H1 (cell line): ENCODE measurements around the gene DYNC1I1. TPM values are rescaled to one million over a fixed set of nuclear protein-coding genes. Genes with fewer than 3 reads are reported as not detected.

ENCODE experiments used
- CTCF ChIA-PET: fragments of 300-600 bp; sonication (Branson Sonifier 250); formaldehyde crosslinking; loops from one replicate; lab custom pipeline; 2021; ENCODE audit not compliant: partially characterized antibody; lab: Charles Lee
- POLR2A ChIA-PET: fragments of 300-600 bp; sonication (Branson Sonifier 250); formaldehyde crosslinking; loops from one replicate; lab custom pipeline; 2021; ENCODE audit warnings: inconsistent platforms; ENCODE audit not compliant: partially characterized antibody; lab: Charles Lee
- DNase-seq, 2 experiments: peaks; one replicate each; pipeline versions ENCODE4 v3.0.0 to v3.0.0-alpha.2; 2010 to 2022; ENCODE audit warnings: low spot score in 2 of 2, low read depth in 1 of 2, mixed read lengths in 1 of 2
- FAIRE-seq: peaks from 2 replicates; lab custom pipeline; 2011; peaks lifted over from hg19 to GRCh38; lab: Jason Lieb, UNC
- H2AFZ ChIP-seq: 2 replicates; pipeline ENCODE4 v1.8.1; 2012; ENCODE audit warnings: low read length, inconsistent platforms
- H2AK5ac ChIP-seq: 2 replicates; pipeline ENCODE4 v1.6.1; 2013; ENCODE audit warnings: low read depth, low read length
- H2BK120ac ChIP-seq: replicated peaks from 2 replicates; pipeline ENCODE3; 2013; ENCODE audit warnings: low read depth, low read length, inconsistent platforms
- H2BK12ac ChIP-seq: 2 replicates; pipeline ENCODE4 v1.6.1; 2013; ENCODE audit warnings: low read depth, low read length
- H2BK15ac ChIP-seq: 2 replicates; pipeline ENCODE4 v1.6.1; 2013; ENCODE audit warnings: low read length
- H2BK20ac ChIP-seq: 2 replicates; pipeline ENCODE4 v1.6.1; 2013; ENCODE audit warnings: low read length
- H2BK5ac ChIP-seq: 2 replicates; pipeline ENCODE4 v1.6.1; 2013; ENCODE audit warnings: low read depth, low read length
- H3K14ac ChIP-seq: 2 replicates; pipeline ENCODE4 v1.6.1; 2013; ENCODE audit warnings: inconsistent platforms; ENCODE audit not compliant: insufficient read length
- H3K18ac ChIP-seq: 2 replicates; pipeline ENCODE4 v1.6.1; 2013; ENCODE audit warnings: low read length; ENCODE audit errors: extremely low read depth
- H3K23ac ChIP-seq: 2 replicates; pipeline ENCODE4 v1.6.1; 2013; ENCODE audit warnings: inconsistent platforms; ENCODE audit not compliant: insufficient read length
- H3K23me2 ChIP-seq: 2 replicates; pipeline ENCODE4 v1.6.1; 2013; ENCODE audit warnings: low read depth, low read length
- H3K27ac ChIP-seq: 2 replicates; pipeline ENCODE4 v1.6.1; 2011; ENCODE audit warnings: low read depth, low read length, inconsistent platforms
- H3K27me3 ChIP-seq, 4 experiments: replicated peaks in 1 of 4; 1 replicate in 1 of 4; 2 replicates in 3 of 4; pipeline versions ENCODE4 v1.6.1 to v1.8.1; 2011 to 2013; ENCODE audit warnings: low read length in 3 of 4, mild to moderate bottlenecking in 3 of 4, inconsistent platforms in 2 of 4, mixed read lengths in 2 of 4, moderate library complexity in 1 of 4; ENCODE audit not compliant: control insufficient read depth in 3 of 4, insufficient read depth in 3 of 4; ENCODE audit errors: extremely low read depth in 1 of 4
- H3K36me3 ChIP-seq, 4 experiments: 2 replicates each; pipeline versions ENCODE4 v1.6.1 to v1.8.1; 2011 to 2013; ENCODE audit warnings: mild to moderate bottlenecking in 4 of 4, low read length in 3 of 4, moderate library complexity in 2 of 4, control low read depth in 1 of 4, inconsistent platforms in 1 of 4; ENCODE audit not compliant: insufficient read depth in 4 of 4, control insufficient read depth in 2 of 4
- H3K4ac ChIP-seq: replicated peaks from 2 replicates; pipeline ENCODE3; 2013; ENCODE audit warnings: low read length, low read depth, mixed read lengths, inconsistent platforms; ENCODE audit not compliant: insufficient read length
- H3K4me1 ChIP-seq, 4 experiments: replicated peaks in 1 of 4; 1 replicate in 1 of 4; 2 replicates in 3 of 4; pipeline versions ENCODE4 v1.6.1 to v1.8.1; 2011 to 2013; ENCODE audit warnings: low read length in 3 of 4, inconsistent platforms in 2 of 4, mixed read lengths in 1 of 4; ENCODE audit not compliant: insufficient read depth in 4 of 4, control insufficient read depth in 3 of 4
- H3K4me2 ChIP-seq, 2 experiments: 2 replicates each; pipeline versions ENCODE4 v1.6.1 to v1.8.1; 2011 to 2013; ENCODE audit warnings: low read depth in 2 of 2, low read length in 2 of 2, control low read depth in 1 of 2, inconsistent platforms in 1 of 2, mild to moderate bottlenecking in 1 of 2; ENCODE audit not compliant: insufficient read depth in 1 of 2
- H3K4me3 ChIP-seq, 4 experiments: fragments of 200-600, 300-600 bp in 1 of 4; sonication (generic), shearing (Covaris generic), sonication (Bioruptor Twin) in 1 of 4; 2 replicates each; pipeline versions ENCODE4 v1.5.1 to v1.8.1; 2011 to 2016; ENCODE audit warnings: low read length in 4 of 4, low read depth in 3 of 4, control low read depth in 2 of 4, inconsistent platforms in 2 of 4, mild to moderate bottlenecking in 2 of 4, mixed read lengths in 1 of 4, moderate library complexity in 1 of 4; ENCODE audit not compliant: insufficient read depth in 2 of 4; ENCODE audit errors: extremely low read depth in 1 of 4
- H3K56ac ChIP-seq: replicated peaks from 2 replicates; pipeline ENCODE3; 2013; ENCODE audit warnings: low read depth, mild to moderate bottlenecking, mixed read lengths, low read length, inconsistent platforms; ENCODE audit not compliant: insufficient read length
- H3K79me1 ChIP-seq: 2 replicates; pipeline ENCODE4 v1.6.1; 2013; ENCODE audit warnings: low read depth, low read length, control low read depth
- H3K79me2 ChIP-seq, 2 experiments: 2 replicates each; pipeline versions ENCODE4 v1.6.1 to v1.8.1; 2012 to 2013; ENCODE audit warnings: low read length in 2 of 2, mild to moderate bottlenecking in 2 of 2, inconsistent platforms in 1 of 2; ENCODE audit not compliant: insufficient read depth in 2 of 2, control insufficient read depth in 1 of 2
- H3K9ac ChIP-seq, 4 experiments: replicated peaks in 1 of 4; 1 replicate in 1 of 4; 2 replicates in 3 of 4; pipeline versions ENCODE4 v1.6.1 to v1.8.1; 2011 to 2013; ENCODE audit warnings: low read depth in 3 of 4, low read length in 3 of 4, control low read depth in 2 of 4, mild to moderate bottlenecking in 2 of 4, moderate library complexity in 2 of 4, inconsistent platforms in 1 of 4; ENCODE audit errors: extremely low read depth in 1 of 4
- H3K9me3 ChIP-seq, 2 experiments: 2 replicates each; pipeline versions ENCODE4 v1.6.1 to v1.8.1; 2012 to 2013; ENCODE audit warnings: mild to moderate bottlenecking in 2 of 2, moderate library complexity in 2 of 2, control low read depth in 1 of 2, inconsistent platforms in 1 of 2, low read depth in 1 of 2, low read length in 1 of 2, mixed read lengths in 1 of 2; ENCODE audit not compliant: insufficient read depth in 2 of 2
- H4K20me1 ChIP-seq, 2 experiments: replicated peaks in 1 of 2; 2 replicates each; pipeline versions ENCODE3 to v1.8.1; 2011 to 2013; ENCODE audit warnings: inconsistent platforms in 2 of 2, low read length in 2 of 2, mild to moderate bottlenecking in 1 of 2; ENCODE audit not compliant: insufficient read depth in 2 of 2, control insufficient read depth in 1 of 2
- H4K5ac ChIP-seq: 2 replicates; pipeline ENCODE4 v1.6.1; 2013; ENCODE audit warnings: low read length, low read depth, mixed read lengths, inconsistent platforms; ENCODE audit not compliant: insufficient read length
- H4K8ac ChIP-seq: 2 replicates; pipeline ENCODE4 v1.8.0; 2013; ENCODE audit warnings: mild to moderate bottlenecking, moderate library complexity, low read length, inconsistent platforms; ENCODE audit not compliant: insufficient read depth; ENCODE audit errors: extremely low read depth
- H4K91ac ChIP-seq: replicated peaks from 2 replicates; pipeline ENCODE3; 2013; ENCODE audit warnings: low read length, mixed read lengths, inconsistent platforms; ENCODE audit not compliant: insufficient read length
- BCL11A ChIP-seq, 2 experiments: IDR thresholded peaks; one replicate each; pipeline ENCODE4 v1.6.1; 2011; ENCODE audit warnings: low read depth in 2 of 2, low read length in 2 of 2, mild to moderate bottlenecking in 2 of 2
- CBX8 ChIP-seq: fragments of 300-800, 300-1000 bp; sonication (generic); IDR thresholded peaks from 2 replicates; pipeline ENCODE4 v1.7.1; 2016; ENCODE audit warnings: low read depth, low read length, borderline replicate concordance
- EGR1 ChIP-seq: IDR thresholded peaks from 2 replicates; pipeline ENCODE4 v1.6.1; 2011; ENCODE audit warnings: low read depth, low read length, borderline replicate concordance
- HDAC2 ChIP-seq, 2 experiments: fragments of 300-600 bp in 1 of 2; sonication (generic) in 1 of 2; IDR thresholded peaks; 2 replicates each; pipeline ENCODE4 v1.6.1; 2011 to 2012; ENCODE audit warnings: low read depth in 2 of 2, low read length in 2 of 2, mild to moderate bottlenecking in 2 of 2, moderate library complexity in 2 of 2, borderline replicate concordance in 1 of 2, inconsistent platforms in 1 of 2
- RFX5 ChIP-seq: IDR thresholded peaks from 2 replicates; pipeline ENCODE4 v1.6.1; 2011; ENCODE audit warnings: low read depth, low read length, improper control_type of control experiment, borderline replicate concordance
- RXRA ChIP-seq: IDR thresholded peaks from 2 replicates; pipeline ENCODE4 v1.6.1; 2011; ENCODE audit warnings: low read depth, mild to moderate bottlenecking, low read length, moderate library complexity; ENCODE audit not compliant: insufficient read depth
- SAP30 ChIP-seq: fragments of 300-600 bp; sonication (generic); IDR thresholded peaks from 2 replicates; pipeline ENCODE4 v1.7.1; 2012; ENCODE audit warnings: low read length, moderate library complexity, mild to moderate bottlenecking, inconsistent platforms; ENCODE audit not compliant: insufficient read depth, insufficient replicate concordance
- SIRT6 ChIP-seq: IDR thresholded peaks from one replicate; pipeline ENCODE4 v1.7.1; 2012; ENCODE audit warnings: low read length, inconsistent platforms
- TAF1 ChIP-seq: IDR thresholded peaks from 2 replicates; pipeline ENCODE4 v1.6.1; 2011; ENCODE audit warnings: mild to moderate bottlenecking, low read depth, low read length
- TEAD4 ChIP-seq: IDR thresholded peaks from 2 replicates; pipeline ENCODE4 v1.6.1; 2012; ENCODE audit warnings: low read depth, low read length, inconsistent platforms, mixed read lengths
- WGBS, 2 experiments: shearing (Covaris generic) in 1 of 2; methylation state at CpG; one replicate each; pipeline versions ENCODE4 v1.1.6 to v1.1.7; 2013 to 2015; ENCODE audit warnings: low lambda C conversion rate in 2 of 2, mixed read lengths in 2 of 2, inconsistent platforms in 1 of 2, low coverage in 1 of 2, missing lambda C conversion rate in 1 of 2; ENCODE audit not compliant: insufficient replicate concordance in 2 of 2, insufficient coverage in 1 of 2, insufficient read length in 1 of 2; ENCODE audit errors: extremely low coverage in 1 of 2, missing lambda C conversion rate in 1 of 2; 5-methylcytosine and 5-hydroxymethylcytosine counted together
- polyA plus RNA-seq, 7 experiments: library from polyadenylated mRNA; depleted of rRNA in 3 of 7; stranded (reverse) in 5 of 7; unstranded in 2 of 7; fragments of >200 nt in 5 of 7; fragments of 200-250 nt in 2 of 7; gene quantifications; 1 replicate in 5 of 7; 2 replicates in 1 of 7; 4 replicates in 1 of 7; pipeline versions ENCODE4 v1.2.1 to v1.2.3, GENCODE V29; 2011 to 2013; ENCODE audit warnings: missing spikeins in 2 of 7, mixed read lengths in 2 of 7
- total RNA-seq: library from RNA; stranded (reverse); fragmentation: NEBNext Ultra II Directional; extraction: Animal tissue kit (Norgen Biotek cat#: 25700); gene quantifications from 2 replicates; pipeline ENCODE4 v1.2.1, GENCODE V29; 2021

The DYNC1I1 gene
- total and polyA plus RNA-seq, 2 of the 8 experiments (the other 6 are each of a cell fraction or from before 2014, with no cell fraction given): 0.45 to 0.58 TPM

DNA sequence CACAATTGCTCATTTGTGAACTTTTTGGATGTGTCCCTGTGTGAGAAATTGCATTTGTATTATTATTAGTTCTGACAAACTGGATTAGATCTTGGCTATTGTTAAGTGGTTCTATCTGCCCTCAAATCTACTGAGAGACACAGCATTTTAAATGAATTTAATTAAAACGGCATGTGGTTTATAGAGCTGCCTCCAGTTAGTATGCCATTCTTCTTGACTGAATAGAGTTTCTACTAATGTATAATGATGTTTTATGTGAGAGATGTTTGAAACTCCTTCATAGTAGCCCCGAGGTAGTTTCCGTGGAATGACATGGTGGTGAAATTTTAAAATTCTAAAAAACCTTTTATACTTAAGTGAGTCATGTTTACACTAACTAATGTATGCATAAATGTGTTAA lies 110.9 kb downstream of the DYNC1I1 start:
- Histone ChIP-seq H3K4ac (no peak overlapping the region), H2BK120ac (no peak overlapping the region), H4K5ac (no peak overlapping the region), H3K9ac (no peak overlapping the region), H2BK12ac (no peak overlapping the region), H3K36me3 (no peaks in the 10 kb centered on the region), H3K79me1 (no peaks in the 10 kb centered on the region), H3K4me3 (no peak overlapping the region), H3K18ac (no peak overlapping the region), H3K23me2 (no peaks in the 10 kb centered on the region), H2BK20ac (no peak overlapping the region), H2AFZ (no peak overlapping the region), H2AK5ac (no peak overlapping the region), H3K9me3 (no peaks in the 10 kb centered on the region), H3K4me2 (no peak overlapping the region), H4K8ac (no peak overlapping the region), H4K91ac (no peak overlapping the region), H2BK15ac (no peak overlapping the region), H3K14ac (no peak overlapping the region), H2BK5ac (no peak overlapping the region), H3K4me1 (no peaks in the 10 kb centered on the region), H3K27me3 (no peaks in the 10 kb centered on the region), H3K23ac (no peak overlapping the region), H4K20me1 (no peaks in the 10 kb centered on the region), H3K56ac (no peak overlapping the region), H3K27ac (no peak overlapping the region), H3K79me2 (no peaks in the 10 kb centered on the region)
- DNase-seq: no peak
- CTCF ChIA-PET: no interaction called here
- POLR2A ChIA-PET: no interaction called here
- WGBS, 2 experiments: 89% methylated on average over 3 of the region's 3 CpGs; no CpG with 5 or more reads in 1 of the 2 experiments
- no peak for FAIRE-seq
- no peak for TF ChIP-seq SAP30
- TF ChIP-seq TEAD4: no peak
- TF ChIP-seq HDAC2 (IDR thresholded peaks at IDR 0.05; ENCODE audit: borderline replicate concordance in 1 of 2, low read depth in 2 of 2, low read length in 2 of 2): no peak
- TF ChIP-seq TAF1: no peak
- TF ChIP-seq BCL11A (IDR thresholded peaks at IDR 0.05; ENCODE audit: low read depth in 2 of 2, low read length in 2 of 2): no peak
- no peak for TF ChIP-seq CBX8
- TF ChIP-seq SIRT6: no peak
- no peak for TF ChIP-seq RFX5
- no peak for TF ChIP-seq RXRA
- TF ChIP-seq EGR1: no peak
